A549 (cell line): ENCODE measurements around the gene CAVIN1. TPM values are rescaled to one million over a fixed set of nuclear protein-coding genes. Genes with fewer than 3 reads are reported as not detected.
A peak's percentile ranks its signal among the peaks of the same experiment; 100 is the strongest.

ENCODE experiments used
- ATAC-seq, 2 experiments: fragments of 200-7000 bp in 1 of 2; fragments of >200 bp in 1 of 2; cut with Nextera tagmentation in 1 of 2; cut with Tn5 transposase in 1 of 2; 3 replicates each; pipeline versions ENCODE4 v1.8.0 to v1.9.1; 2018 to 2020; ENCODE audit warnings: mild to moderate bottlenecking in 1 of 2, moderate library complexity in 1 of 2
- CTCF ChIA-PET: fragments of 300-600 bp; sonication (Branson Sonifier 250); formaldehyde crosslinking; extraction: SDS; loops from one replicate; lab custom pipeline; 2021; ENCODE audit warnings: antibody characterized with exemption, inconsistent platforms; lab: Yijun Ruan, JAX
- POLR2A ChIA-PET: fragments of 350-600 bp; formaldehyde crosslinking; extraction: SDS; loops from one replicate; lab custom pipeline; 2021; ENCODE audit warnings: antibody characterized with exemption, inconsistent platforms; lab: Yijun Ruan, JAX
- DNase-seq, 2 experiments: peaks; one replicate each; pipeline versions ENCODE4 v3.0.0 to v3.0.0-alpha.2; 2011 to 2016; ENCODE audit warnings: low read depth in 1 of 2, low spot score in 1 of 2
- FAIRE-seq: peaks from 2 replicates; lab custom pipeline; 2011; peaks lifted over from hg19 to GRCh38; lab: Jason Lieb, UNC
- H3K27ac ChIP-seq, 2 experiments: fragments of >200 bp; sonication (Bioruptor Twin); formaldehyde crosslinking; 3 replicates each; pipeline ENCODE4 v1.5.1; 2016 to 2017
- H3K4me1 ChIP-seq: fragments of >200 bp; sonication (Bioruptor Twin); formaldehyde crosslinking; 3 replicates; pipeline ENCODE4 v1.6.1; 2016
- H3K4me2 ChIP-seq: fragments of >200 bp; sonication (Bioruptor Twin); formaldehyde crosslinking; 3 replicates; pipeline ENCODE4 v1.6.1; 2016
- H3K4me3 ChIP-seq: fragments of >200 bp; sonication (Bioruptor Twin); formaldehyde crosslinking; 3 replicates; pipeline ENCODE4 v1.5.1; 2016
- H3K9me3 ChIP-seq: fragments of >200 bp; sonication (Bioruptor Twin); formaldehyde crosslinking; 3 replicates; pipeline ENCODE4 v1.6.1; 2016
- BHLHE40 ChIP-seq: IDR thresholded peaks from 2 replicates; pipeline ENCODE4 v1.6.1; 2012; ENCODE audit warnings: low read depth, low read length, inconsistent platforms
- CBX8 ChIP-seq: fragments of 200-600 bp; sonication (generic); IDR thresholded peaks from 2 replicates; pipeline ENCODE4 v1.6.1; 2016
- CHD4 ChIP-seq: fragments of 200-600 bp; sonication (generic); IDR thresholded peaks from 2 replicates; pipeline ENCODE4 v1.6.1; 2016; ENCODE audit warnings: antibody characterized with exemption, mild to moderate bottlenecking, borderline replicate concordance
- E2F6 ChIP-seq: IDR thresholded peaks from 2 replicates; pipeline ENCODE4 v1.6.1; 2012; ENCODE audit warnings: low read depth, borderline replicate concordance
- EHF ChIP-seq: fragments of 250-450 bp; sonication (Bioruptor Pico); IDR thresholded peaks from 2 replicates; pipeline ENCODE4 v1.5.0; 2020; ENCODE audit warnings: mild to moderate bottlenecking
- EHMT2 ChIP-seq: fragments of 200-600 bp; sonication (generic); IDR thresholded peaks from 2 replicates; pipeline ENCODE4 v1.6.1; 2016; ENCODE audit warnings: antibody characterized with exemption, low read depth, mild to moderate bottlenecking, moderate library complexity
- ELK1 ChIP-seq: fragments of 150-350 bp; IDR thresholded peaks from 2 replicates; pipeline ENCODE4 v1.6.1; 2014; ENCODE audit warnings: low read depth, mild to moderate bottlenecking, low read length
- EP300 ChIP-seq, 2 experiments: fragments of >200 bp; sonication (Bioruptor Twin); formaldehyde crosslinking; IDR thresholded peaks; 2 replicates in 1 of 2; 3 replicates in 1 of 2; pipeline ENCODE4 v1.6.1; 2016 to 2017
- FOSB ChIP-seq: fragments of 250-450 bp; sonication (Bioruptor Pico); IDR thresholded peaks from 2 replicates; pipeline ENCODE4 v1.5.0; 2020; ENCODE audit warnings: mild to moderate bottlenecking, moderate library complexity
- FOSL2 ChIP-seq, 2 experiments: fragments of 450-650 bp in 1 of 2; fragments of >200 bp in 1 of 2; sonication (Bioruptor Twin) in 1 of 2; formaldehyde crosslinking; IDR thresholded peaks; 2 replicates each; pipeline versions ENCODE4 v1.5.0 to v1.6.1; 2016 to 2020; ENCODE audit warnings: mild to moderate bottlenecking in 1 of 2, moderate library complexity in 1 of 2
- GATA3 ChIP-seq: IDR thresholded peaks from 2 replicates; pipeline ENCODE4 v1.6.1; 2012; ENCODE audit warnings: borderline replicate concordance
- HDAC2 ChIP-seq: fragments of 200-600 bp; sonication (generic); IDR thresholded peaks from 2 replicates; pipeline ENCODE4 v1.6.1; 2016
- HES2 ChIP-seq: fragments of >200 bp; sonication (Bioruptor Twin); formaldehyde crosslinking; IDR thresholded peaks from 2 replicates; pipeline ENCODE4 v1.6.1; 2016
- HOXB13 ChIP-seq: fragments of 250-450 bp; sonication (Bioruptor Pico); IDR thresholded peaks from 2 replicates; pipeline ENCODE4 v1.5.0; 2020; ENCODE audit warnings: low read depth, mild to moderate bottlenecking, moderate library complexity
- JUN ChIP-seq, 2 experiments: fragments of >200 bp; sonication (Bioruptor Twin); formaldehyde crosslinking; IDR thresholded peaks; 2 replicates in 1 of 2; 3 replicates in 1 of 2; pipeline ENCODE4 v1.6.1; 2016 to 2017
- KDM1A ChIP-seq: fragments of 200-600 bp; sonication (generic); IDR thresholded peaks from 2 replicates; pipeline ENCODE4 v1.6.1; 2016; ENCODE audit warnings: low read depth, mild to moderate bottlenecking
- KDM5A ChIP-seq: fragments of 200-600 bp; sonication (generic); IDR thresholded peaks from 2 replicates; pipeline ENCODE4 v1.6.1; 2016; ENCODE audit warnings: antibody characterized with exemption, mild to moderate bottlenecking
- MAFK ChIP-seq: fragments of 450-650 bp; IDR thresholded peaks from 2 replicates; pipeline ENCODE4 v1.6.1; 2014; ENCODE audit not compliant: partially characterized antibody
- NFE2L2 ChIP-seq: fragments of 150-350 bp; conservative IDR thresholded peaks from 2 replicates; pipeline ENCODE4 v1.6.1; 2014; ENCODE audit warnings: low read length
- NPAS2 ChIP-seq: fragments of 250-450 bp; sonication (Bioruptor Pico); IDR thresholded peaks from 2 replicates; pipeline ENCODE4 v1.8.0; 2022; ENCODE audit warnings: mild to moderate bottlenecking, moderate library complexity, borderline replicate concordance
- POLR2AphosphoS2 ChIP-seq: conservative IDR thresholded peaks from 2 replicates; pipeline ENCODE4 v1.6.1; 2012; ENCODE audit warnings: low read length, improper control_type of control experiment, inconsistent platforms
- RAD21 ChIP-seq, 2 experiments: fragments of >200 bp in 1 of 2; sonication (Bioruptor Twin) in 1 of 2; formaldehyde crosslinking in 1 of 2; IDR thresholded peaks in 1 of 2; conservative IDR thresholded peaks in 1 of 2; 2 replicates in 1 of 2; 3 replicates in 1 of 2; pipeline ENCODE4 v1.6.1; 2012 to 2018; ENCODE audit warnings: inconsistent platforms in 1 of 2
- RARB ChIP-seq: fragments of 250-450 bp; sonication (Bioruptor Pico); IDR thresholded peaks from 2 replicates; pipeline ENCODE4 v1.8.0; 2021; ENCODE audit warnings: mild to moderate bottlenecking, moderate library complexity
- RNF2 ChIP-seq: fragments of 200-600 bp; sonication (generic); IDR thresholded peaks from 2 replicates; pipeline ENCODE4 v1.6.1; 2016; ENCODE audit warnings: low read depth, mild to moderate bottlenecking, antibody characterized with exemption, moderate library complexity, borderline replicate concordance
- SMC3 ChIP-seq: fragments of >200 bp; sonication (Bioruptor Twin); formaldehyde crosslinking; IDR thresholded peaks from 3 replicates; pipeline ENCODE4 v1.6.1; 2018; ENCODE audit warnings: inconsistent platforms
- TFCP2L1 ChIP-seq: fragments of 250-450 bp; sonication (Bioruptor Pico); IDR thresholded peaks from 2 replicates; pipeline ENCODE4 v1.5.0; 2021; ENCODE audit warnings: mild to moderate bottlenecking
- ZC3H11A ChIP-seq: fragments of 450-650 bp; IDR thresholded peaks from 2 replicates; pipeline ENCODE4 v1.6.1; 2014; ENCODE audit warnings: antibody characterized with exemption, mild to moderate bottlenecking
- ZFP36 ChIP-seq: fragments of 450-650 bp; IDR thresholded peaks from 2 replicates; pipeline ENCODE4 v1.6.1; 2014; ENCODE audit warnings: borderline replicate concordance; ENCODE audit not compliant: partially characterized antibody
- ZNF302 ChIP-seq: fragments of 250-450 bp; sonication (Bioruptor Pico); IDR thresholded peaks from 2 replicates; pipeline ENCODE4 v1.9.0; 2021; ENCODE audit warnings: inconsistent platforms, mild to moderate bottlenecking, moderate library complexity
- ZSCAN20 ChIP-seq: fragments of 250-450 bp; sonication (Bioruptor Pico); IDR thresholded peaks from 2 replicates; pipeline ENCODE4 v1.8.0; 2022; ENCODE audit warnings: mild to moderate bottlenecking, moderate library complexity
- WGBS: methylation state at CpG from one replicate; pipeline ENCODE4 v1.1.6; 2017; ENCODE audit errors: missing lambda C conversion rate; 5-methylcytosine and 5-hydroxymethylcytosine counted together
- polyA plus RNA-seq, 4 experiments: library from polyadenylated mRNA; depleted of rRNA in 3 of 4; stranded (reverse); fragments of >200 nt; fragmentation: RNase III in 1 of 4; extraction: RNeasy Plus Mini Kit Qiagen cat#74134 plus additional on column Dnase treatment in 1 of 4; gene quantifications; 2 replicates in 3 of 4; 3 replicates in 1 of 4; pipeline ENCODE4 v1.2.3, GENCODE V29; 2011 to 2017
- TF ChIP-seq, protein P1 (sequence below): fragments of >200 bp; sonication (Bioruptor Twin); formaldehyde crosslinking; IDR thresholded peaks from 3 replicates; pipeline ENCODE4 v1.5.1; 2016
- TF ChIP-seq, protein P2 (sequence below): fragments of >200 bp; sonication (Bioruptor Twin); formaldehyde crosslinking; IDR thresholded peaks from 3 replicates; pipeline ENCODE4 v1.6.1; 2016
- TF ChIP-seq, protein P3 (sequence below): IDR thresholded peaks from 2 replicates; pipeline ENCODE4 v1.6.1; 2012

Gene CAVIN1
- polyA plus RNA-seq, 2 of the 4 experiments (the other 2 are of a cell fraction), result 101 to 371 TPM

- peak; percentile 68 to 74 for DNase-seq
- Histone ChIP-seq H3K27ac (peak overlapping the region; percentile 84 to 88), H3K4me1 (peaks cover 48% of the 10 kb centered on the region), H3K4me3 (peak overlapping the region; percentile 83), H3K4me2 (peak overlapping the region; percentile 88), H3K9me3 (no peaks in the 10 kb centered on the region)
- POLR2A ChIA-PET, result interaction anchor here (0.9 to 1.7 kb wide), 3 partner anchors 30 to 68 kb away, joined by 4 to 6 read pairs (median 5); partner anchors contain the start of gene CAVIN1
- ATAC-seq, result peak; percentile 77 to 79
- no peak for FAIRE-seq
- CTCF ChIA-PET, result interaction anchor here (0.8 to 3.8 kb wide), 22 partner anchors 8 to 305 kb away, joined by 3 to 20 read pairs (median 5); no protein-coding TSS in a partner anchor
- 4% methylated on average over 11 of the region's 11 CpGs for WGBS
- TF ChIP-seq E2F6 (no peak), ZSCAN20 (CRISPR knock-in tag) (no peak), KDM1A (no peak), NPAS2 (0 out of 2 replicates have a peak, but pooled peaks have one; percentile 26), JUN (IDR thresholded peaks at IDR 0.05) (no peak), BHLHE40 (no peak), RARB (CRISPR knock-in tag) (no peak), ZC3H11A (no peak), NFE2L2 (no peak), MAFK (peak; percentile 90), EHF (CRISPR knock-in tag) (no peak), RNF2 (no peak), ZNF302 (CRISPR knock-in tag) (no peak), HES2 (no peak), EHMT2 (no peak; the same call in 1 of the 2 replicates), FOSB (CRISPR knock-in tag) (no peak), POLR2AphosphoS2 (no peak), HDAC2 (no peak), FOSL2 (IDR thresholded peaks at IDR 0.05) (no peak), FOSL2 (CRISPR knock-in tag; IDR thresholded peaks at IDR 0.05) (peak; percentile 32), RAD21 (conservative IDR thresholded peaks at IDR 0.05 in 1 of 2, IDR thresholded peaks at IDR 0.05 in 1 of 2) (0 out of 5 replicates have a peak, but pooled peaks of 1 of the 2 experiments have one; percentile 22), ELK1 (no peak), CHD4 (no peak), HOXB13 (CRISPR knock-in tag) (no peak), EP300 (IDR thresholded peaks at IDR 0.05) (no peak), TFCP2L1 (CRISPR knock-in tag) (no peak), CBX8 (no peak), ZFP36 (no peak), SMC3 (no peak; the same call in 2 of the 3 replicates), KDM5A (no peak), GATA3 (no peak)
- TF ChIP-seq, protein P1, sequence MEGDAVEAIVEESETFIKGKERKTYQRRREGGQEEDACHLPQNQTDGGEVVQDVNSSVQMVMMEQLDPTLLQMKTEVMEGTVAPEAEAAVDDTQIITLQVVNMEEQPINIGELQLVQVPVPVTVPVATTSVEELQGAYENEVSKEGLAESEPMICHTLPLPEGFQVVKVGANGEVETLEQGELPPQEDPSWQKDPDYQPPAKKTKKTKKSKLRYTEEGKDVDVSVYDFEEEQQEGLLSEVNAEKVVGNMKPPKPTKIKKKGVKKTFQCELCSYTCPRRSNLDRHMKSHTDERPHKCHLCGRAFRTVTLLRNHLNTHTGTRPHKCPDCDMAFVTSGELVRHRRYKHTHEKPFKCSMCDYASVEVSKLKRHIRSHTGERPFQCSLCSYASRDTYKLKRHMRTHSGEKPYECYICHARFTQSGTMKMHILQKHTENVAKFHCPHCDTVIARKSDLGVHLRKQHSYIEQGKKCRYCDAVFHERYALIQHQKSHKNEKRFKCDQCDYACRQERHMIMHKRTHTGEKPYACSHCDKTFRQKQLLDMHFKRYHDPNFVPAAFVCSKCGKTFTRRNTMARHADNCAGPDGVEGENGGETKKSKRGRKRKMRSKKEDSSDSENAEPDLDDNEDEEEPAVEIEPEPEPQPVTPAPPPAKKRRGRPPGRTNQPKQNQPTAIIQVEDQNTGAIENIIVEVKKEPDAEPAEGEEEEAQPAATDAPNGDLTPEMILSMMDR, result peak; percentile 79
- TF ChIP-seq, protein P2, sequence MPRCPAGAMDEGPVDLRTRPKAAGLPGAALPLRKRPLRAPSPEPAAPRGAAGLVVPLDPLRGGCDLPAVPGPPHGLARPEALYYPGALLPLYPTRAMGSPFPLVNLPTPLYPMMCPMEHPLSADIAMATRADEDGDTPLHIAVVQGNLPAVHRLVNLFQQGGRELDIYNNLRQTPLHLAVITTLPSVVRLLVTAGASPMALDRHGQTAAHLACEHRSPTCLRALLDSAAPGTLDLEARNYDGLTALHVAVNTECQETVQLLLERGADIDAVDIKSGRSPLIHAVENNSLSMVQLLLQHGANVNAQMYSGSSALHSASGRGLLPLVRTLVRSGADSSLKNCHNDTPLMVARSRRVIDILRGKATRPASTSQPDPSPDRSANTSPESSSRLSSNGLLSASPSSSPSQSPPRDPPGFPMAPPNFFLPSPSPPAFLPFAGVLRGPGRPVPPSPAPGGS, result no peak
- TF ChIP-seq, protein P3, sequence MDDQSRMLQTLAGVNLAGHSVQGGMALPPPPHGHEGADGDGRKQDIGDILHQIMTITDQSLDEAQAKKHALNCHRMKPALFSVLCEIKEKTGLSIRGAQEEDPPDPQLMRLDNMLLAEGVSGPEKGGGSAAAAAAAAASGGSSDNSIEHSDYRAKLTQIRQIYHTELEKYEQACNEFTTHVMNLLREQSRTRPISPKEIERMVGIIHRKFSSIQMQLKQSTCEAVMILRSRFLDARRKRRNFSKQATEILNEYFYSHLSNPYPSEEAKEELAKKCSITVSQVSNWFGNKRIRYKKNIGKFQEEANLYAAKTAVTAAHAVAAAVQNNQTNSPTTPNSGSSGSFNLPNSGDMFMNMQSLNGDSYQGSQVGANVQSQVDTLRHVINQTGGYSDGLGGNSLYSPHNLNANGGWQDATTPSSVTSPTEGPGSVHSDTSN, result no peak
These were observed 36.3 kb upstream of the CAVIN1 start for GRCh38 chr17:42459256-42459800.
